Tibial nerve (tissue), 4 donors: ENCODE data around the gene DKC1. TPM values are rescaled to one million over a fixed set of nuclear protein-coding genes. Genes with fewer than 3 reads are reported as not detected.

Experiments
- DNase-seq, 2 donors: peaks; one replicate each; pipeline ENCODE4 v3.0.0-alpha.2; 2019; ENCODE audit warnings: low spot score in 2 of 2
- H3K27ac ChIP-seq, 4 donors: fragments of 200-600 bp; sonication (generic) in 3 of 4; one replicate each; pipeline ENCODE4 v1.5.1; 2017 to 2019; ENCODE audit warnings: mild to moderate bottlenecking in 1 of 4
- H3K27me3 ChIP-seq, 2 donors: fragments of 200-600 bp; sonication (generic) in 1 of 2; one replicate each; pipeline versions ENCODE4 v1.5.1 to v1.6.0; 2017 to 2019
- H3K36me3 ChIP-seq, 3 donors: fragments of 200-600 bp; sonication (generic); one replicate each; pipeline ENCODE4 v1.5.1; 2018 to 2019
- H3K4me1 ChIP-seq, 4 donors: fragments of 200-600 bp; sonication (generic) in 3 of 4; one replicate each; pipeline ENCODE4 v1.5.1; 2017 to 2019
- H3K4me3 ChIP-seq, 4 donors: fragments of 200-600 bp; sonication (generic) in 3 of 4; one replicate each; pipeline ENCODE4 v1.5.1; 2017 to 2019; ENCODE audit warnings: mild to moderate bottlenecking in 1 of 4, moderate library complexity in 1 of 4
- H3K9me3 ChIP-seq, 4 donors: fragments of 200-600 bp; sonication (generic) in 3 of 4; one replicate each; pipeline ENCODE4 v1.5.1; 2017 to 2019
- CTCF ChIP-seq, 5 experiments: fragments of 200-600 bp in 3 of 5; fragments of 450-650 bp in 2 of 5; sonication (generic) in 3 of 5; IDR thresholded peaks; one replicate each; pipeline ENCODE4 v1.5.1; 2016 to 2019; ENCODE audit warnings: antibody characterized with exemption in 5 of 5, mild to moderate bottlenecking in 3 of 5, moderate library complexity in 2 of 5
- EP300 ChIP-seq, 2 donors: sonication (generic); formaldehyde crosslinking; IDR thresholded peaks; one replicate each; pipeline ENCODE4 v1.6.1; 2017; ENCODE audit warnings: antibody characterized with exemption in 2 of 2, mild to moderate bottlenecking in 1 of 2
- POLR2A ChIP-seq, 2 donors: fragments of 450-650 bp; IDR thresholded peaks; one replicate each; pipeline ENCODE4 v1.6.1; 2017; ENCODE audit warnings: antibody characterized with exemption in 2 of 2, mild to moderate bottlenecking in 2 of 2, moderate library complexity in 2 of 2
- WGBS, 2 donors: methylation state at CpG; one replicate each; pipeline ENCODE4 v1.1.5; 2018; 5-methylcytosine and 5-hydroxymethylcytosine counted together
- total RNA-seq, 4 donors: library from RNA; depleted of rRNA; stranded (reverse); fragments of >200 nt; gene quantifications; one replicate each; pipeline ENCODE4 v1.1.0, GENCODE V29; 2016

The DKC1 gene
- total RNA-seq, 4 donors from 2014 or later: 24.1 to 37.8 (median 29.4) TPM

- Histone ChIP-seq H3K27me3 (no peaks in the 10 kb centered on the region), H3K4me1 (no peaks in the 10 kb centered on the region), H3K27ac (no peak overlapping the region), H3K36me3 (no peaks in the 10 kb centered on the region), H3K4me3 (no peak overlapping the region), H3K9me3 (no peaks in the 10 kb centered on the region)
- TF ChIP-seq POLR2A (IDR thresholded peaks at IDR 0.05) (no peak), CTCF (IDR thresholded peaks at IDR 0.05) (no peak), EP300 (IDR thresholded peaks at IDR 0.05) (no peak)
- DNase-seq: no peak
- WGBS, 2 donors: 67 to 76% methylated on average over 6 of the region's 6 CpGs
Observed at GRCh38 chrX:154719132-154719675, 43.5 kb upstream of the DKC1 start.

- no peak for DNase-seq
- Histone ChIP-seq H3K36me3 (no peaks in the 10 kb centered on the region), H3K4me1 (no peaks in the 10 kb centered on the region), H3K4me3 (no peak overlapping the region), H3K27ac (no peak overlapping the region), H3K9me3 (no peaks in the 10 kb centered on the region), H3K27me3 (no peaks in the 10 kb centered on the region)
- 53 to 87% methylated on average over 3 to 4 of the region's 4 CpGs for WGBS, 2 donors
- TF ChIP-seq EP300 (IDR thresholded peaks at IDR 0.05) (no peak), CTCF (IDR thresholded peaks at IDR 0.05) (no peak), POLR2A (IDR thresholded peaks at IDR 0.05) (no peak)
Observed at GRCh38 chrX:154720067-154720466, 42.6 kb upstream of the DKC1 start.

GRCh38 chrX:154721155-154721554, 41.5 kb upstream of the DKC1 start:
- DNase-seq: no peak
- TF ChIP-seq CTCF (IDR thresholded peaks at IDR 0.05) (no peak), EP300 (IDR thresholded peaks at IDR 0.05) (no peak), POLR2A (IDR thresholded peaks at IDR 0.05) (no peak)
- no peaks in the 10 kb centered on the region for H3K36me3 ChIP-seq
- no peaks in the 10 kb centered on the region for H3K9me3 ChIP-seq
- H3K4me3 ChIP-seq: no peak overlapping the region
- 91 to 93% methylated on average over 3 of the region's 3 CpGs for WGBS, 2 donors
- no peak overlapping the region for H3K27ac ChIP-seq
- no peaks in the 10 kb centered on the region for H3K4me1 ChIP-seq
- H3K27me3 ChIP-seq: no peaks in the 10 kb centered on the region

- Histone ChIP-seq H3K4me1 (peaks cover 0 to 36% (median 13%) of the 10 kb centered on the region in 4 donors), H3K36me3 (no peaks in the 10 kb centered on the region), H3K4me3 (no peak overlapping the region), H3K27ac (no peak overlapping the region), H3K27me3 (no peaks in the 10 kb centered on the region), H3K9me3 (no peaks in the 10 kb centered on the region)
- no peak for DNase-seq
- TF ChIP-seq POLR2A (IDR thresholded peaks at IDR 0.05) (no peak), EP300 (IDR thresholded peaks at IDR 0.05) (no peak), CTCF (IDR thresholded peaks at IDR 0.05) (no peak)
- WGBS, 2 donors: 81 to 88% methylated on average over 2 of the region's 2 CpGs
Observed at GRCh38 chrX:154724993-154725756, 37.5 kb upstream of the DKC1 start.

- WGBS, 2 donors: 64 to 92% methylated on average over 1 of the region's 1 CpG
- H3K27me3 ChIP-seq: no peaks in the 10 kb centered on the region
- no peak overlapping the region for H3K4me3 ChIP-seq
- no peaks in the 10 kb centered on the region for H3K9me3 ChIP-seq
- DNase-seq: no peak
- TF ChIP-seq POLR2A (IDR thresholded peaks at IDR 0.05): no peak
- TF ChIP-seq CTCF (IDR thresholded peaks at IDR 0.05): no peak
- no peak for TF ChIP-seq EP300 (IDR thresholded peaks at IDR 0.05)
- no peaks in the 10 kb centered on the region for H3K36me3 ChIP-seq
- H3K27ac ChIP-seq: peak overlapping the region in 2 of 4 donors; percentile 64 to 76
- H3K4me1 ChIP-seq: peaks cover 0 to 59% (median 25%) of the 10 kb centered on the region in 4 donors
Observed at GRCh38 chrX:154727418-154727817, 35.2 kb upstream of the DKC1 start.
